Mucosa of descending colon (tissue), 3 donors: ENCODE data around the gene KCNJ12. TPM values are rescaled to one million over a fixed set of nuclear protein-coding genes. Genes with fewer than 3 reads are reported as not detected.
A peak's percentile ranks its signal among the peaks of the same experiment; 100 is the strongest.
"Not testable (repeated sequence)": the region's sequence is repeated elsewhere in the genome, so short reads cannot be mapped to it uniquely, and the experiment has no call there.

Source experiments
- ATAC-seq: fragments of 200-7000 bp; cut with Tn5 transposase; one replicate; pipeline ENCODE4 v1.9.1; 2020; ENCODE audit warnings: mild to moderate bottlenecking, moderate library complexity
- DNase-seq, 3 donors: peaks; one replicate each; pipeline ENCODE4 v3.0.0-alpha.2; 2020
- H3K36me3 ChIP-seq: fragments of 200-600 bp; one replicate; pipeline ENCODE4 v1.8.0; 2021; ENCODE audit warnings: low read depth, mild to moderate bottlenecking
- H3K4me1 ChIP-seq: fragments of 200-600 bp; one replicate; pipeline ENCODE4 v1.8.0; 2021; ENCODE audit warnings: low read depth, mild to moderate bottlenecking
- H3K4me3 ChIP-seq: fragments of 200-600 bp; one replicate; pipeline ENCODE4 v1.8.0; 2021; ENCODE audit warnings: mild to moderate bottlenecking
- H3K9me3 ChIP-seq: fragments of 200-600 bp; one replicate; pipeline ENCODE4 v1.8.0; 2021; ENCODE audit warnings: mild to moderate bottlenecking
- CTCF ChIP-seq: fragments of 200-600 bp; IDR thresholded peaks from one replicate; pipeline ENCODE4 v1.8.0; 2022; ENCODE audit warnings: antibody characterized with exemption, mild to moderate bottlenecking
- intact Hi-C, 2 donors: fragments of 100-400 bp; cut with DNase I in 1 of 2; cut with micrococcal nuclease in 1 of 2; formaldehyde crosslinking; loops; one replicate each; pipeline versions ENCODE4 v1.11.0 to v1.11.1; 2022; cut with DNase I, micrococcal nuclease
- total RNA-seq, 3 donors: library from RNA; stranded (reverse); fragmentation: NEBNext Ultra II Directional in 2 of 3; extraction: Animal tissue kit (Norgen Biotek cat#: 25700) in 2 of 3; gene quantifications; one replicate each; pipeline versions ENCODE4 v1.2.1 to v1.2.4, GENCODE V29; 2021 to 2023
- donor health status: DM: no; HTN: no; CAD: no; lungs with moderate emphysema.
- donor health status: DM: no; HTN: no; CAD: no.
- donor health status: DM: no; HTN: yes; CAD: no.

Gene KCNJ12
- total RNA-seq, 3 donors from 2014 or later = 0.67 to 1.9 (median 1.1) TPM

GRCh38 chr17:21425321-21425720, 49.2 kb downstream of the KCNJ12 start:
- no peak for TF ChIP-seq CTCF
- Histone ChIP-seq H3K4me3 (no peak overlapping the region), H3K9me3 (no peaks in the 10 kb centered on the region), H3K36me3 (no peaks in the 10 kb centered on the region), H3K4me1 (peaks cover 3% of the 10 kb centered on the region)
- peak in 1 of 3 donors; percentile 19 for DNase-seq
- no peak for ATAC-seq
- intact Hi-C loops = no loop called here

GRCh38 chr17:21425736-21426135, 49.6 kb downstream of the KCNJ12 start:
- no peak for TF ChIP-seq CTCF
- DNase-seq = no peak
- intact Hi-C loops = no loop called here
- ATAC-seq = no peak
- no peak overlapping the region for H3K4me3 ChIP-seq
- H3K36me3 ChIP-seq = no peaks in the 10 kb centered on the region
- no peaks in the 10 kb centered on the region for H3K9me3 ChIP-seq
- peaks cover 3% of the 10 kb centered on the region for H3K4me1 ChIP-seq

GRCh38 chr17:21426246-21426645, 50.1 kb downstream of the KCNJ12 start:
- intact Hi-C loops, ATAC-seq, H3K4me3 ChIP-seq, H3K4me1 ChIP-seq, H3K36me3 ChIP-seq, H3K9me3 ChIP-seq: not testable (repeated sequence)
- peak in 1 of 3 donors; percentile 22 for DNase-seq

GRCh38 chr17:21426876-21427275, 50.7 kb downstream of the KCNJ12 start:
- intact Hi-C loops, H3K4me3 ChIP-seq: not testable (repeated sequence)

GRCh38 chr17:21427727-21428126, 51.6 kb downstream of the KCNJ12 start:
- DNase-seq, H3K4me1 ChIP-seq, H3K9me3 ChIP-seq, ATAC-seq, intact Hi-C loops, H3K36me3 ChIP-seq, H3K4me3 ChIP-seq: not testable (repeated sequence)

More at GRCh38 chr17:21426876-21427275, 50.7 kb downstream of the KCNJ12 start:
- not testable (repeated sequence) for H3K9me3 ChIP-seq, ATAC-seq, H3K4me1 ChIP-seq, H3K36me3 ChIP-seq
- DNase-seq = peak in 1 of 3 donors; percentile 27

- H3K4me3 ChIP-seq, intact Hi-C loops, H3K36me3 ChIP-seq, ATAC-seq, H3K4me1 ChIP-seq, H3K9me3 ChIP-seq, DNase-seq: not testable (repeated sequence)
These were observed 52.7 kb downstream of the KCNJ12 start for GRCh38 chr17:21428752-21429424.

GRCh38 chr17:21429921-21430628, 53.9 kb downstream of the KCNJ12 start:
- H3K4me1 ChIP-seq, H3K36me3 ChIP-seq, intact Hi-C loops, DNase-seq, H3K4me3 ChIP-seq, ATAC-seq, H3K9me3 ChIP-seq: not testable (repeated sequence)

GRCh38 chr17:21433971-21434370, 57.8 kb downstream of the KCNJ12 start:
- H3K36me3 ChIP-seq, H3K4me3 ChIP-seq, intact Hi-C loops, H3K4me1 ChIP-seq, H3K9me3 ChIP-seq, ATAC-seq: not testable (repeated sequence)
- DNase-seq = peak in 1 of 3 donors; percentile 12

GRCh38 chr17:21434976-21435375, 58.8 kb downstream of the KCNJ12 start:
- H3K36me3 ChIP-seq, H3K9me3 ChIP-seq, H3K4me1 ChIP-seq, ATAC-seq, H3K4me3 ChIP-seq, intact Hi-C loops: not testable (repeated sequence)
- DNase-seq = peak in 1 of 3 donors; percentile 11

GRCh38 chr17:21436481-21436880, 60.3 kb downstream of the KCNJ12 start:
- H3K4me3 ChIP-seq, intact Hi-C loops, ATAC-seq, H3K36me3 ChIP-seq, H3K9me3 ChIP-seq, H3K4me1 ChIP-seq: not testable (repeated sequence)
- DNase-seq = peak in 1 of 3 donors; percentile 28

- DNase-seq (peak in 1 of 3 donors; percentile 40), ATAC-seq (peak; percentile 17)
- intact Hi-C loops, H3K9me3 ChIP-seq, H3K4me3 ChIP-seq, H3K36me3 ChIP-seq, H3K4me1 ChIP-seq: not testable (repeated sequence)
These were observed 61.0 kb downstream of the KCNJ12 start for GRCh38 chr17:21436883-21437836.
